Astrocyte (in vitro differentiated cells and primary cell): ENCODE data around the gene UQCRH.
"Not testable (repeated sequence)": the region's sequence is repeated elsewhere in the genome, so short reads cannot be mapped to it uniquely, and the experiment has no call there.

ENCODE experiments used
- EZH2 ChIP-seq: IDR thresholded peaks from 2 replicates; pipeline ENCODE4 v1.6.1; 2012; ENCODE audit warnings: mild to moderate bottlenecking, low read length, inconsistent platforms; ENCODE audit not compliant: insufficient read depth
- TF ChIP-seq, protein P1 (sequence below): IDR thresholded peaks from 2 replicates; pipeline ENCODE4 v1.5.1; 2011; ENCODE audit warnings: low read depth, mild to moderate bottlenecking, inconsistent platforms, low read length, moderate library complexity; ENCODE audit not compliant: insufficient read depth

DNA sequence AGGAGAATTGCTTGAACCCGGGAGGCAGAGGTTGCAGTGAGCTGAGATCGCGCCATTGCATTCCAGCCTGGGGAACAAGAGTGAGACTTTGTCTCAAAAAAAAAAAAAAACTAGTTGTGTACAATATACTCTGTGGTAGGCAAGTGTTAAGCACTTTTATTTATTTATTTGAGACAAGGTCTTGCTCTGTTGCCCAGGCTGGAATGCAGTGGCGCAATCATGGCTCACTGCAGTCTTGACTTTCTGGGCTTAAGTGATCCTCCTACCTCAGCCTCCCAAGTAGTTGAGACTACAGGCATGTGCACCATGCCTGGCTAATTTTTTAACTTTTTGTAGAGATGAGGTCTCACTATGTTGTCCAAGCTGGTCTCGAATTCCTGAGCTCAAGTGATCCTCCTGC, 52.4 kb downstream of the UQCRH start:
- TF ChIP-seq, protein P1, sequence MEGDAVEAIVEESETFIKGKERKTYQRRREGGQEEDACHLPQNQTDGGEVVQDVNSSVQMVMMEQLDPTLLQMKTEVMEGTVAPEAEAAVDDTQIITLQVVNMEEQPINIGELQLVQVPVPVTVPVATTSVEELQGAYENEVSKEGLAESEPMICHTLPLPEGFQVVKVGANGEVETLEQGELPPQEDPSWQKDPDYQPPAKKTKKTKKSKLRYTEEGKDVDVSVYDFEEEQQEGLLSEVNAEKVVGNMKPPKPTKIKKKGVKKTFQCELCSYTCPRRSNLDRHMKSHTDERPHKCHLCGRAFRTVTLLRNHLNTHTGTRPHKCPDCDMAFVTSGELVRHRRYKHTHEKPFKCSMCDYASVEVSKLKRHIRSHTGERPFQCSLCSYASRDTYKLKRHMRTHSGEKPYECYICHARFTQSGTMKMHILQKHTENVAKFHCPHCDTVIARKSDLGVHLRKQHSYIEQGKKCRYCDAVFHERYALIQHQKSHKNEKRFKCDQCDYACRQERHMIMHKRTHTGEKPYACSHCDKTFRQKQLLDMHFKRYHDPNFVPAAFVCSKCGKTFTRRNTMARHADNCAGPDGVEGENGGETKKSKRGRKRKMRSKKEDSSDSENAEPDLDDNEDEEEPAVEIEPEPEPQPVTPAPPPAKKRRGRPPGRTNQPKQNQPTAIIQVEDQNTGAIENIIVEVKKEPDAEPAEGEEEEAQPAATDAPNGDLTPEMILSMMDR: not testable (repeated sequence)
- not testable (repeated sequence) for TF ChIP-seq EZH2
